ENCODE data around the gene PERM1.
"Not testable (repeated sequence)": the region's sequence is repeated elsewhere in the genome, so short reads cannot be mapped to it uniquely, and the experiment has no call there.

Gene PERM1

DNA sequence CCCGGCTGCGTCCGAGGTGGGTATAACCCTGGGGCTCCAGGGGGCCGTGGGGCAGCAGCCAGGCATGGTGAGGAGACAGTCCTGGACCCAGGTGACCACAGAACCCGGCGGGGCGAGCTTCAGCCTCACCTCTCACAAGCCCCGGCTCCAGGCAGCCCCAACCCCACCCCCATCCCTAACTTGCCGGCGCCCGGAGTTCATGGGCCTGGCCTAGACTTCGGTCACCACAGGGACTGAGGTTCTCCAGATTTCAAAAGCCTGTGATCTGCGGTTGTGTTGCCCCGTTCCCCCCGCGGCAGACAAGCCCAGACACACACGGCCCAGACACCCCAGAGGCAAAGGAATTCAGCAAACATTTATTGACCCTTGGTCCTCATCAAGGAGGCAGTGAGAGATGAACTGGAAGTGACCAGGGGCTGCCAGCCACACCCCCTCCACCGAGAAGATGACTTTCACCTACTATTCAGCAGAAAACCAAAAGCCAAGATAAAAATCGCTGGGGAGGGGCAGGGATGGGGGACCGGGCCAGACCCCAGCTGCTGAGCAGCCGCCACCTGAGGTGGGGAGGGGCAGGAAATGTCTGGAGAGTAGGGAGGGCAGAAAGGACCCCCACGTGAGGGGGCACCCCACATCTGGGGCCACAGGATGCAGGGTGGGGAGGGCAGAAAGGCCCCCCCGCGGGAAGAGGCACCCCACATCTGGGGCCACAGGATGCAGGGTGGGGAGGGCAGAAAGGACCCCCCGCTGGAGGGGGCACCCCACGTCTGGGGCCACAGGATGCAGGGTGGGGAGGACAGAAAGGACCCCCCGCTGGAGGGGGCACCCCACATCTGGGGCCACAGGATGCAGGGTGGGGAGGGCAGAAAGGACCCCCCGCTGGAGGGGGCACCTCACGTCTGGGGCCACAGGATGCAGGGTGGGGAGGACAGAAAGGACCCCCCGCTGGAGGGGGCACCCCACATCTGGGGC lies 14.1 kb upstream of the PERM1 start:
- no peak for TF ChIP-seq CTCF (IDR thresholded peaks at IDR 0.05; ENCODE audit: low read depth, low read length, missing control alignments)

GRCh38 chr1:994546-994945 lies 12.7 kb upstream of the PERM1 start:
- DNase-seq (ENCODE audit: low read depth); H3K4me3 ChIP-seq (ENCODE audit: low read depth, low read length); in situ Hi-C loops (cut with HindIII; ENCODE audit: low sequenced_read_pairs): not testable (repeated sequence)

More for the DNA sequence above, 14.1 kb upstream of the PERM1 start:
- H3K4me3 ChIP-seq (ENCODE audit: low read depth, low read length): no peak overlapping the region
- in situ Hi-C loops (cut with HindIII; ENCODE audit: low sequenced_read_pairs): no loop called here
- DNase-seq (ENCODE audit: low read depth): no peak

DNA sequence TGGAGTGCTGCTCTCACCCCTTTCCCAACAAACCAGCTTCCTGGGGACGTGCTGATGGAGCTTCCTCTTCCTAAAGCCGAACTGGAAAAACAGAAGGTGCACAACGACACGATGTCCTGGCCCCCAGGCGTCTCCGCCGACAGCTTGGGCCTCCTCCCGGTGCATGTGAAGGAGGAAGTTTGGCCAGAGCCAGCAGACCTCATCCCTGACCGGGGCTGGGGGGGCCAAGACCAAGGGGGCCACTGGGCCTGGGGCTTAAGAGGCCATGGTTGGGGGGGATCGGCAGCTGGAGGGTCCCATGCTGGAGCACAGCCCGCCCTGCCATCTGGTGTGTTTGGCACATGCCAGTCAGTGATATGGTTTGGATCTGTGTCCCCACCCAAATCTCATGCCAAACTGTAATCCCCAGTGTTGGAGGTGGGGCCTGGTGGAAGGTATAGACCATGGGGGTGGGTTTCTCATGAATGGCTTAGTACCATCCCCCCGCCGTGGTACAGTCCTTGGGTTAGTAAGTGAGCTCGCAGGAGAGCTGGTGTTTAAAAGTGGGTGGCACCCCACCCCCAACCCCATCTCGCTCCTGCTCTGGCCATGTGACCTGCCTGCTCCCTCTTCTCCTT lies 11.6 kb upstream of the PERM1 start:
- in situ Hi-C loops (cut with HindIII; ENCODE audit: low sequenced_read_pairs): no loop called here
- no peak for DNase-seq (ENCODE audit: low read depth)
- no peak overlapping the region for H3K4me3 ChIP-seq (ENCODE audit: low read depth, low read length)
- TF ChIP-seq CTCF (IDR thresholded peaks at IDR 0.05; ENCODE audit: low read depth, low read length, missing control alignments): no peak

DNA sequence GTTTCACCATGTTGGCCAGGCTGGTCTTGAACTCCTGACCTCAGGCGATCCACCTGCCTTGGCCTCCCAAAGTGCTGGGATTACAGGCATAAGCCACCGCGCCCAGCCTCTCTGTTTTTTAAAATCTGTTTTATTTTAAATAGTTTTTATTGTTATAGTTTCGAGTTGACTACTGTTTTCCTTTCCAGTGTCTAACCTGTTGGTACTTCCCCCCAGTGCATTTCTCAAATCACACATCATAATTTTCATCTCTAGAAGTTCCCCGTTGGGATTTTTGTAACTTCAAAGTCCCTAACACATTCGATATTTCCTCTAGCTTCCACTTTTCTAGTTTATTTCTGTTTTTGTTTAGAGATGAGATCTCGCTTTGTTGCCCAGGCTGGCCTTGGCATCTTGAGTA lies 10.5 kb upstream of the PERM1 start:
- no peak for TF ChIP-seq CTCF (IDR thresholded peaks at IDR 0.05; ENCODE audit: low read depth, low read length, missing control alignments)
- no peak for DNase-seq (ENCODE audit: low read depth)
- no peak overlapping the region for H3K4me3 ChIP-seq (ENCODE audit: low read depth, low read length)
- in situ Hi-C loops (cut with HindIII; ENCODE audit: low sequenced_read_pairs): no loop called here

- DNase-seq (ENCODE audit: low read depth): no peak
- TF ChIP-seq CTCF (IDR thresholded peaks at IDR 0.05; ENCODE audit: low read depth, low read length, missing control alignments): no peak
- no peak overlapping the region for H3K4me3 ChIP-seq (ENCODE audit: low read depth, low read length)
- in situ Hi-C loops (cut with HindIII; ENCODE audit: low sequenced_read_pairs): no loop called here
These were observed 10.0 kb upstream of the PERM1 start for GRCh38 chr1:991895-992294.

- H3K4me3 ChIP-seq (ENCODE audit: low read depth, low read length); DNase-seq (ENCODE audit: low read depth); in situ Hi-C loops (cut with HindIII; ENCODE audit: low sequenced_read_pairs): not testable (repeated sequence)
These were observed 9.4 kb upstream of the PERM1 start for GRCh38 chr1:991275-991674.

GRCh38 chr1:988061-988460 lies 6.2 kb upstream of the PERM1 start:
- DNase-seq (ENCODE audit: low read depth); H3K4me3 ChIP-seq (ENCODE audit: low read depth, low read length); in situ Hi-C loops (cut with HindIII; ENCODE audit: low sequenced_read_pairs): not testable (repeated sequence)

GRCh38 chr1:985126-985525 lies 3.2 kb upstream of the PERM1 start:
- no peak overlapping the region for H3K4me3 ChIP-seq (ENCODE audit: low read depth, low read length)
- no peak for TF ChIP-seq CTCF (IDR thresholded peaks at IDR 0.05; ENCODE audit: low read depth, low read length, missing control alignments)
- DNase-seq (ENCODE audit: low read depth): no peak
- in situ Hi-C loops (cut with HindIII; ENCODE audit: low sequenced_read_pairs): no loop called here

Data from astrocyte of the cerebellum (primary cell).